Activated naive CD4-positive, alpha-beta T cell treated with Interleukin-2 at 50 U/mL for 16 hours (primary cell): ENCODE measurements around the gene CFD.
A peak's percentile ranks its signal among the peaks of the same experiment; 100 is the strongest.
"Not testable (repeated sequence)": the region's sequence is repeated elsewhere in the genome, so short reads cannot be mapped to it uniquely, and the experiment has no call there.

Experiments used
- DNase-seq: peaks from one replicate; pipeline ENCODE4 v3.0.0-alpha.2; 2020

CFD gene

DNA sequence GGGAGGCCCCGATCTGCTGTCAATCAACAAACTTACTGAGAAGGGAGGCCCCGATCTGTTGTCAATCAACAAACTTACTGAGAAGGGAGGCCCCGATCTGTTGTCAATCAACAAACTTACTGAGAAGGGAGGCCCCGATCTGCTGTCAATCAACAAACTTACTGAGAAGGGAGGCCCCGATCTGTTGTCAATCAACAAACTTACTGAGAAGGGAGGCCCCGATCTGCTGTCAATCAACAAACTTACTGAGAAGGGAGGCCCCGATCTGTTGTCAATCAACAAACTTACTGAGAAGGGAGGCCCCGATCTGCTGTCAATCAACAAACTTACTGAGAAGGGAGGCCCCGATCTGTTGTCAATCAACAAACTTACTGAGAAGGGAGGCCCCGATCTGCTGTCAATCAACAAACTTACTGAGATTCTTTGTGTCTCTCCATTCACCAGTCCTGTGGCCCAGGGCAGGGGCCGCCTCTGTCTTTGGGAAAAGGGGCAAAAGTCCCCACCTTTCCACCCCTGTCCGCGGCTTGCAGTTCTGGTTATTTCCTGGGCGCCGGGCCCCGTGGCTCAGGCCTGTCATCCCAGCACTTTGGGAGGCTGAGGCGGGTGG lies 5.7 kb upstream of the CFD start:
- not testable (repeated sequence) for DNase-seq

DNA sequence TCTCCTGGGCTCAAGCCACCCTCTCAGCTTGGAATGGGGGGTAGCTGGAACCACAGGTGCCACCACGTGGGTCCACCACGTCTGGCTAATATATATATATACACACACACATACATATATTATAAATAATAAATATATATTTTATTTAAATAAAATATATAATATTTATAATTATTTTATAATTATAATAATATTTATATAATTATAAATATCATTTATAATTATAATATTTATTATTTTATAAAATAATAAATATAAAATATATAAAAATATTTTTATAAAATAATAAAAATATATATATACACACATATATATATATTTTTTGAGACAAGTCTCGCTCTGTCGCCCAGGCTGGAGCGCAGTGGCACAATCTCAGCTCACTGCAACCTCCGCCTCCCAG lies 4.9 kb upstream of the CFD start:
- no peak for DNase-seq

DNA sequence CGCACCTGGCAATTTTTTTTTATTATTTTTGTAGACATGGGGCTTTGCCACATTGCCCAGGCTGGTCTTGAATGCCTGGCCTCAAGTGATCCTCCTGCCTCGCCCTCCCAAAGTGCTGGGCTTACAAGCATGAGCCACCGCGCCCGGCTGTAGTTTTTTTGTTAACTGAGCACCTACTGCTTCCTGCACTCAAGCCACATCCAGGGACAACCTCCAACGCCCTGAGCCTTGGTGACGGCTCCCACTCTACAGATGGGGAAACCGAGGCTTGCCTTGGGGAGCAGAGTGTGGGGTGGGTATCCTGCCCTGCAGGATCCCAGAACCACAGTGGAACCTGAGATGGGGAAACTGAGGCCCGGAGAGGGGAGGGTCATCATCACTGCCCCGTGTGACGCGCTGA lies 4.3 kb upstream of the CFD start:
- no peak for DNase-seq

DNA sequence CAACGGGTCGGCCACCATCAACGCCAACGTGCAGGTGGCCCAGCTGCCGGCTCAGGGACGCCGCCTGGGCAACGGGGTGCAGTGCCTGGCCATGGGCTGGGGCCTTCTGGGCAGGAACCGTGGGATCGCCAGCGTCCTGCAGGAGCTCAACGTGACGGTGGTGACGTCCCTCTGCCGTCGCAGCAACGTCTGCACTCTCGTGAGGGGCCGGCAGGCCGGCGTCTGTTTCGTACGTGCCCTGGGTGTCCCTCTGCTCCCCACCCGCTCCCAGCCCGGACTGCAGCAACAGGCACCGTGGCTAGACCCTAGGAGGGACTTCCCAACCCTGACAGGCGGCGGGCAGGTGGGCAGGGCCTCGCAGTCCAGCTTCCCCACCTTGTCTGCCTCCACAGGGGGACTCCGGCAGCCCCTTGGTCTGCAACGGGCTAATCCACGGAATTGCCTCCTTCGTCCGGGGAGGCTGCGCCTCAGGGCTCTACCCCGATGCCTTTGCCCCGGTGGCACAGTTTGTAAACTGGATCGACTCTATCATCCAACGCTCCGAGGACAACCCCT lies 3.8 kb upstream of the CFD start:
- DNase-seq = no peak

DNA sequence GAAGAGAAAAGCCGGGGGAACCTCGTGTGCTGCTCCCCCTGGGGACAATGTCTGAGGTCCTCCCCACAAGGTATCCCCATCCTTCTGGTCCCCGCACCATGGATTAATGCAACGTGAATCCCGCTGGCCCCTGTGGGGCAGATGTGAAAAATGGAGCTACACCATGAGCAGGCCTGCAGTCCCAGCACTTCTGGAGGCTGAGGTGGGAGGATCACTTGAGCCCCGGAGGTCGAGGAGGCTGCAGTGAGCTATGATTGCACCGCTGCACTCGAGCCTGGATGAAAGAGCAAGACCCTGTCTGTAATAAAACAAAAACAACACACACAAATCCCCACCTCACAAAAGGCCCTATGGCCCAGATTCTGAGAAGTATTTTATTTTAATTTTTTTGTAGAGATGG lies 1.2 kb upstream of the CFD start:
- DNase-seq = no peak

DNA sequence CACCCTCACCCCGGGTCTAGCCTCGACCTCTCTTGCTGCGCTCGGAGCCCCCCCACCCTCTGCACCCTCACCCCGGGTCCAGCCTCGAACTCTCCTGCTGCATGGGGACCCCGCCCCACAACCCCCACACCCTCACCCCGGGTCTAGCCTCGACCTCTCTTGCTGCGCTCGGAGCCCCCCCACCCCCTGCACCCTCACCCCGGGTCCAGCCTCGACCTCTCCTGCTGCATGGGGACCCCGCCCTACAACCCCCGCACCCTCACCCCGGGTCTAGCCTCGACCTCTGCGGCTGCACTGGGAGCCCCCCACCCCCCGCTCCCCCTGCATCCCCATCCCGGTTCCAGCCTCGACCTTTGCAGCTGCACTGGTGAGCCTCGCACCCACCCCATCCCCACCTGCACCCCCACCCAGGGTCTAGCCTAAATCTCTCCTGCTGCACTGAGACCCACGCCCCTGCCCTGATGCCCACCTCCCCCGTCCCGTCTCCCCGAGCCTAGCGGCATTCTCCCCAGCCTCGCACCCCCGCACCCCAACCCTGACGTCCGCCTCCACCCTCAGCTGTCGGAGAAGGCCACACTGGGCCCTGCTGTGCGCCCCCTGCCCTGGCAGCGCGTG lies 1.8 kb downstream of the CFD start:
- DNase-seq = no peak

DNA sequence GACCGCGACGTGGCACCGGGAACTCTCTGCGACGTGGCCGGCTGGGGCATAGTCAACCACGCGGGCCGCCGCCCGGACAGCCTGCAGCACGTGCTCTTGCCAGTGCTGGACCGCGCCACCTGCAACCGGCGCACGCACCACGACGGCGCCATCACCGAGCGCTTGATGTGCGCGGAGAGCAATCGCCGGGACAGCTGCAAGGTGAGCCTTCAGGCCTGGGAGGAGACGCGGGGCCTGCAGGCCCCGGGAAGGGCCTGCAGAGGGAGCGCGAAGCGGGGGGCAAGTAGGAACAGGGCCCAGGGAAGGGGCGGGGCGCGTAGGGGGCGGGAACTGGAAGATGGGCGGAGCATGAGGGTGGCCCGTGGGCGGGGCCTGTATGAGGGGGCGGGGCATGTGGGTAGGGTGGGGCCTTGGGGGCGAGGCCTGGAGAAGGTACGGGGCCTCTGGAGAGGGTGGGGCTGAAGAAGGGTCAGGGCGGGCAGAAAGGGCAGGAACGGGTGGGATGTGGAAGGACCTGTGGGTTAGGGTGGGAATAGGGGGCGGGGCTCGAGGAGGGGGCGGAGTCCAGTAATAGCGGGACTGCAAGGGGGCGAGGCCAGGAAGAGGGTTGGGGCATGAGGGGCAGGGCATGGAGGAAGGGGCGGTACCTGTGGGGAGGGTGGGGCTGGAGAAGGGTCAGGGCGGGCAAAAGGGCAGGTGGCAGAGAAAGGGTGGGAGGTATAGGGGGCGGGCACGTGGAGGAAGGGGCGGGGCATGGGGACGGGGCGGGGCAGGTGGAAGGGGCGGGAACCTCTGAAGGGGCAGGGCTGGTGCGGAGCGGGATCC lies 2.5 kb downstream of the CFD start:
- DNase-seq = peak; percentile 61

DNA sequence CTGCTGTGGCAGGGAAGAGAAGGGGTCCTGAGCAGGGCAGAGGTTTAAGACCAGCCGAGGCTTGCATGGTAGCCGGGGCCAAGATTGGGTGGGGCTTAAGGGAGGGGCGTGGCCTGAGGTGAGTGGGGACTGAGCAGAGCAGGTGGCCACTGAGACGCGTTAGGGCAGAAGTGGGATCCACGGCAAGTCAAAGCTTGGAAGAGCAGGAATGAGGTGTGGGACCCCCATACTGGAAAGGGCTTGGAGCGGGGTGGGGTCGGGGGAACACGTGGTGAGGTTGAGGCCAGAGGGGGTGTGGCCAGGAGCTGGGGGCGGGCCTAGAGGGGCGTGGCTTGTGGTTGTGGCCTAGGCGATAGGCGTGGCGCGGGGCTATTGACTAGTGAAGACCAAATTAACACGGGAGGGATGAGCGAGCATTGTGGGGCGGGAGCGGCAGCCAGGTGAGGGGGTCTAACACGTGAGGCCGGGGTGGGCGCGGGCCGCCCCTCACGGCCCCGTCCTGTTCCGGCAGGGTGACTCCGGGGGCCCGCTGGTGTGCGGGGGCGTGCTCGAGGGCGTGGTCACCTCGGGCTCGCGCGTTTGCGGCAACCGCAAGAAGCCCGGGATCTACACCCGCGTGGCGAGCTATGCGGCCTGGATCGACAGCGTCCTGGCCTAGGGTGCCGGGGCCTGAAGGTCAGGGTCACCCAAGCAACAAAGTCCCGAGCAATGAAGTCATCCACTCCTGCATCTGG lies 3.3 kb downstream of the CFD start:
- DNase-seq = peak; percentile 81

DNA sequence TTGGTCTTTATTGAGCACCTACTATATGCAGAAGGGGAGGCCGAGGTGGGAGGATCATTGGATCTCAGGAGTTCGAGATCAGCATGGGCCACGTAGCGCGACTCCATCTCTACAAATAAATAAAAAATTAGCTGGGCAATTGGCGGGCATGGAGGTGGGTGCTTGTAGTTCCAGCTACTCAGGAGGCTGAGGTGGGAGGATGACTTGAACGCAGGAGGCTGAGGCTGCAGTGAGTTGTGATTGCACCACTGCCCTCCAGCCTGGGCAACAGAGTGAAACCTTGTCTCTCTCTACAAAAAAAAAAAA lies 3.8 kb downstream of the CFD start:
- no peak for DNase-seq

DNA sequence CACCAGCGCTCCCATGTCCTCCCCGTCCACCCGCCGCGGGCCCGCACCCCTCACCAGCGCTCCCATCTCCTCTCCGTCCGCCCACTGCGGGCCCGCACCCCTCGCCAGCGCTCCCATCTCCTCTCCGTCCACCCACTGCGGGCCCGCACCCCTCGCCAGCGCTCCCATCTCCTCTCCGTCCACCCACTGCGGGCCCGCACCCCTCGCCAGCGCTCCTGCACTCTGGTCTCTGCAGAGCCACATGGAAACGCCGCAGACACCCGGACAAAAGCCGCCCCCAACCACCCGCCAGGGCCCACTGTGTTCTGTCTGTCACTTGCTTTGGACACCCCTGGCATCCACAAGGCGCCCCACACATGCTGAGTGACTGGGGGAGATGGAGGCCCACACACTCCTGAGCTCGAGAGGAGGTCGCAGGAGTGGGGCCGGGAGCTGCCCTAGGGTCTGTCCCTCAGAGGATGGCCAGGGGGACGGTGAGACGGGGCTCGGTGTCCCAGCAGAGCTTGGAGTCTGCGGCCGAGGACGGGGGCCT lies 7.4 kb downstream of the CFD start:
- no peak for DNase-seq

DNA sequence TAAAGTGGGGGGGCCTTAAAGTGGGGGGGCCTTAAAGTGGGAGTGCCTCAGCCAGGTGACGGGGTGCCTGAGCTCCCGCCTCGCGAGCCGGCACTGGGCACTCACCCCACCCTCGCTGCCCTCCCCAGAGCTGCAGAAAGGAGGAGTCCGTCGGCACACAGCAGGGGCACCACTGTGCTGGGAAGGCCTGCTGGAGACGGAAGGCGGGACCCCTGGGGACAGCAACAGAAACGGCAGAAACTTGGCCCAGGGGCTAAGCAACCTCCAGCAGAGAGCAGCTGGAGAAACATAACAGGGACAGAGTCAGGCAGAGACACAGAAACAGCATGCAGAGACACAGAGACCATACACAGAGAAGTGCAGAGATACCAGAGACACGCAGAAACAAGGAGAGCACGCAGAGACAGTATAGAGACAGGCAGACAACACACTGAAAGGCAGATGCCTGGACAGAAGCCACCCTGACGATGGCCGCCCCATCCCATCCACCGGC lies 7.9 kb downstream of the CFD start:
- no peak for DNase-seq

DNA sequence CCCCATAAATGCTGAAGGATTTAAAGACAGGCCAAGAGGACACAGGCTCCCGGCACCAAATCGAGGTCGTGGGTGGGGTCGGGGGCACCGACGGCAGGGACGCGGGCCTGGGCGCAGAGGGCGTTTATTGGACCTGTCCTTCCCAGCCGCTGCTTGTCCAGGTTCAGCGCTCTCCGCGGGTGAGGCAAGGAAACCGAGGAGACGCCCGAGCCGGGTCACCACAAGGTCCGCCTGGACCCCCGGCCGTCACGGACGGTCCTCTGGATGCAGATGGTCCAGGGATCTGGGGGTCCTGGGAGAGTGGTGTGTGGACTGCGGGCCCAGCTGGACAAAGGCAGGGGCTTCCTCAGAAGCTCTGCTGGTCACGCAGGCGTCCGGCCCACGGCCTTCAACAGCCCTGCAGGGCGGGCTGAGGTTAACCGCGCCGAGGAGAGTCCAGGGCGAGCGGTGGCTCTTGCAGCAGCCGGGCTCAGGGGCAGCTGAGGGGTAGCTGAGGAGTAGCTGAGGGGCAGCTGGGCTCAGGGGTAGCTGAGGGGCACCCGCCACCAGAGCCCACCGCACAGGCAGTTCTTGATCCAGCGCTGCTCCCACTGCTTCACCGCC lies 8.5 kb downstream of the CFD start:
- DNase-seq = no peak

DNA sequence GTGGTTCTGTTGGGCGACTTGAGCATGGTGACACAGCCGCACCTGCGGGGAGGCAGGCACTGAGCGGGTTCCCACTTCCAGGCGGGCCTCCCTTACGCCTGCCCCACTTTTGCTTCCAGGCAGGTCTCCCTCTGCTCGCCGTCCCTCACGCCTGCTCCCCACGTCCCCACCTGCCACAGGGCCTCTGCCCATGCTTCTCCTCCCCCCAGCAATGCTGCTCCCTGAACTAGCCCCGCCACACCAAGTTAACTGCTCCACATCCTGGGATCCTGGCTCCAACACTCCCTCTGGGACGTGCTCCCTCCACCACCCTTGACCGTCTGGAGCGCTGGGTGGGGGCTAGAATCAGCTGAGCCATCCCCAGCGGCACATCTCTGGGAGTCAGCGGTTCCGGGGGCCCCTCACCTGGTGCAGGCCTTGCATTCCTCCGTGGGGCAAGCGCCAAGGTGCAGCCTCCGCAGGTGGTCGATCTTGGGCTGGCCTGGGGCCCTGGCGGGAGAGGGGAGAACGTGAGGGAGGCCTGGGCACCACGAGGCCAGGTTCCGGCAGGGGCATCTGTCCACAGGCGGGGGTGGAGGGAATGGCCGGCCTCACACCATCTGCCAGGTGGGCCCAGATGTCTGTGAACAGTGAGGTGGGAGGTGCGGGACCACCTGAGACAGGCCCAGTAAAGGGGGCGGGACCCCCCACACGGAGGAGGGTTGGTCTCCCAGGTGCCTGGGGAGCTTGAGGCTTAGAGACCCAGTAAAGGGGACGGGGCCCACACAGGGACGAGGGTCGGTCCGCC lies 9.2 kb downstream of the CFD start:
- no peak for DNase-seq

DNA sequence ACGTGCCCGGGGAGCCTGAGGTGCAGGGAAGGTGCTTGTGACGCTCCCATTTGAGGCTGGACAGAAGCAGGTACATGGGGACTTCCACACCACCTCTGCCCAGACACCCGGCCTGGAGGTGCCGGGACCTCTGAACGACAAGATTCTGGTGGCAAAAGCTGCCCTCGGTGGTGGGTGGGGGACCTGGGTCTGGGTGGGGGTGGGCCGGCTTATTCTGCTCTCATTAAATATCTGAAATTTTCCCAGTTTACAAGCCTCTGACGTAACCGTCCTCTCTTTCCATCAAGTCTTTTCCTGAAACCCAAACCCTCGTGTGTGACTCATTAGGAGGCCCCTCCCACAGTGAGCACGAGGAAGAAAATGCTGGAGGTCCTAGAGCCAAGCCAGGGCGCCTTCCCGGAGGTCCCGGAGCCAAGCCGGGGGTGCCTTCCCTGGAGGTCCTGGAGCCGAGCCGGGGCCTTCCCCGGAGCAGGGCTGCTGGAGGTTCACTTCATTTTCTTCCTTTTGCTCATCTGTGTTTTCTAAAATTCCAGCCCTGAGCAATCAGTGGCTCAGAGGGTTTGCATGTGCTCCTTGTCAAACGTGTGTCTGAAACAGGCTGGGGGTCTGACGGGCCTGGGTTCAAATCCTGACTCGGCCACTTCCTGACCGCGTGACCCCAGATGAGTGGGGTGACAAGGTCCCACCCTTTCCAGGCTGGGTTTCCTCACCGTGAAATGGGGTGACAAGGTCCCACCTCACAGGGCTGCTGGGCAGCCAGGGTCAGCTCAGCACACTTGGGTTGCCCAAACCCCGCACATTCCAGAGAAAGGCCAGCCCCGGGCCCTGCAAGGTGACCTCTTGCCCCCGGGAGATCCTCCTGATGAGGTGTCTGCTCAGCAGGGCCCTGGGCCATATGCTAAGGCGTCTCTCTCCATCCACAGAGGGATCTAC lies 10.0 kb downstream of the CFD start:
- no peak for DNase-seq

DNA sequence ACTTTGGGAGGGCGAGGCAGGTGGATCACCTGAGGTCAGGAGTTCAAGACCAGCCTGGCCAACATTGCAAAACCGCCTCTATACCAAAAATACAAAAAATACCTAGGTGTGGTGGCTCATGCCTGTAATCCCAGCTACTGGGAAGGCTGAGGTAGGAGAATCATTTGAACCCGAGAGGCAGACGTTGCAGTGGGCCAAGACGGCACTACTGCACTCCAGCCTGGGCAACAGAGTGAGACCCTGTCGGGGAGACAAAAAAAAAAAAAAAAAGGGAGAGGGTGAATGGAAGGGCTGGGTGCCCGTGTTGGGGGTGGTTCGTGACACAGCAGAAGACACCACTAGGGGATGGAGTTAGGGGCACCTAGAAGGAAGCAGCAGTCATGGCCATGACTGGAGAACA lies 10.8 kb downstream of the CFD start:
- no peak for DNase-seq

DNA sequence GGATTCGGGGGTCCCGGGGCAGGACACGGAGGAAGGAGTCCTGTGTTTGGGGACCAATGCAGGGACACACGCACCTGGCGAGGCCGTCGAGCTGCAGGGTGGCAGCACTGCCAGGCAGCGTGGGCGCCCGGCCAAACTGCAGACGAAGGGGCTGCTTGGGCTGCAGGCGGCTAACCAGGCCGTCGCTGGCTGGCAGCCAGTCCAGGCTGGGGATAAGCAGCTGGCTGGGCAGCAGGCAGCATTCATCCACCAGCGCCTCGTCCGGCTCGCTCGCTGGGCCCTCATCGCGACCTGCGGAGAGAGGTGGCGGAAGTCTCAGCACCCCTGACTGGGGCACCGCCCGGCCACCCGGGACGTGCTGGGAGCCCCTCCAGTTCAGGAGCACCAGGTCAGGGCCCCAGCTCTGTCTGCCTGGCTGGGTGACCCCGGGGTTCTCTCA lies 11.5 kb downstream of the CFD start:
- no peak for DNase-seq

DNA sequence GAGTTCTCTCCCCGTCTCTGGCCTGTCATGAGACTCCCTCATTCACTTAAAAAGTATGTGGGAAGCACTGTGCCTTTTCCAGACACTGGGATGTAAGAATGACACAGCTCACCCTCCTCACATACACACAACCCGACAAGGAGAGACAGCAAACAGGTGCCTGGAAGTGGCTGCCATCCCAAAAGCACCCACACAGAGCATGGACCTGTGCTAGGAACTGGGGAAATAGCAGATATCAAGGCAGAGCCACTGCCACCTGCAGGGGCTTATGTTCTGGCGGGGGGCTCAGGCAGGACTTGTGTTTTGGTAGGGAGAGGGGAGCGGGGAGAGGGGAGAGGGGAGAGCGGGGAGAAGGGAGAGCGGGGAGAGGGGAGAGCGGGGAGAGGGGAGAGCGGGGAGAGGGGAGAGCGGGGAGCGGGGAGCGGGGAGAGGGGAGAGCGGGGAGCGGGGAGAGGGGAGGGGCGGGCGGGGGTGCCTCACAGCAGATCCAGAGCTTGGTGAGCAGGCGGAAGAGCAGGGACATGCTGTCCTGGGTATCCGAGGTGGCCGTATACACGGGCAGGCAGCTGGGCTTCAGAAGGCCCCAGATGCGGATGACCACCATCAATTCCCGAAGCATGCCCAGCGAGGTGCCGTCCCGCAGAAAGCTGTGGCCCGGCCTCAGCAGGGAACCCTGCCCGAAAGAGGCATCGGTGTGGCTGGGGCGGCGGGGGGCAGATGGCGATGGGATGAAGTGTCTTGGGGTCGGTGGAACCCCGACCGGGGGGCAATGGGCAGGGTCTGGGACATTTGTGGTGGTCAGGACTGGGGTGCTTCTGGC lies 12.2 kb downstream of the CFD start:
- peak; percentile 13 for DNase-seq

DNA sequence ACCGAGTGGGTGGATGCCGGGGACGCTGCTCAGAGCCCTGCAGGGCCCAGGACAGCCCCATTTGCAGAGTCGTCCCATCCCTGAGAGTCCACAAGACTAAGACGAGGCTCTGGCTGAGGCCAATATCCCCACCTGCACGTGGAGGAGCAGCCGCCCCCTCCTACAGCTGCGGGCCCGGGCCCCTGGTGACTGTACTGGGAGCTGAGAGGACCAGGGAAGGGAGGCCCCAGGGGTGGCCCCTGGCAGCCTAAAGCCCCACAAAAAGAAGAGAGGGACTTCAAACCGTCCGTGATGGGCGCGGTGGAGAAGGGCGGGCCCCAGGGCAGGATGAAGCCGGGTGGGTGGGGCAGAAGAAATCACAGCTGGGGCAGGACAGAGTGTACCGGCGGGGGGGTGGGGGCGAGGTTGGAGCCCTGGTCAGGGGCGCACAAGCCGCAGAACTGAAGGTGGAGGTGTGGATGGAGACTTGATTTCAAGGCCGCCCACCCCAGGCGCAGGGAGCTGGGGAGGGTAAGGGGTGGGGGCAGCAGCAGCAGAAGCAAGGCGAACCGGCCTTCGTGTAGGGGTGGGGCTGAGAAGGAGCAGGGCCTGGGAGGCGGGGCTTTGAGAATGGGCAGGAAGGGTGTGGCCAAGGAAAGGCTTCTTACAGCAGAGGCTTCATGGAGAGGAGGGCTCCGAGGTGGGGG lies 12.9 kb downstream of the CFD start:
- peak; percentile 81 for DNase-seq

DNA sequence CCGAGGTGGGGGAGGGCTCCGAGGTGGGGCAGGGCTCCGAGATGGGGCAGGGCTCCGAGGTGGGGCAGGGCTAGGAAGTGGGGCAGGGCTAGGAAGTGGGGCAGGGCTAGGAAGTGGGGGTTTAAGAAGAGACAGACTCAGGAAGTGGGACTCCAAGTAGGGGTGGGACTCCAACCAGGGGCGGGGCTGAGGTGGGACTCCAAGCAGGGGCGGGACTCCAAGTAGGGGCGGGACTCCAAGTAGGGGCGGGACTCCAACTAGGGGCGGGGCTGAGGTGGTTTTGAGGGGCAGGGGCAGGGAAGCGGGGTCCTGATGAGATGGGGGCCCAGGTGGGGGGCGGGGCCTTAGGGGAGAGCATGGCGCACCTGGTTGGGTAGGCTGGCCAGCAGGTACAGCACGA lies 13.6 kb downstream of the CFD start:
- peak; percentile 64 for DNase-seq
